HCT116 (cell line): Measurements from ENCODE around the gene FYCO1.
"Not testable (repeated sequence)": the region's sequence is repeated elsewhere in the genome, so short reads cannot be mapped to it uniquely, and the experiment has no call there.

Experiments used
- ELF1 ChIP-seq: IDR thresholded peaks from 2 replicates; pipeline ENCODE4 v1.6.1; 2012; ENCODE audit warnings: low read depth, borderline replicate concordance
- EZH2 ChIP-seq: fragments of 200-600 bp; sonication (generic); IDR thresholded peaks from 2 replicates; pipeline ENCODE4 v1.6.1; 2017; ENCODE audit warnings: antibody characterized with exemption, mixed run types
- POLR2AphosphoS5 ChIP-seq: IDR thresholded peaks from 2 replicates; pipeline ENCODE4 v1.6.1; 2011; ENCODE audit warnings: mild to moderate bottlenecking, low read depth, low read length, moderate library complexity
- SP1 ChIP-seq: IDR thresholded peaks from 2 replicates; pipeline ENCODE4 v1.6.1; 2012; ENCODE audit warnings: low read depth
- TF ChIP-seq, protein P1 (sequence below), 3 experiments: fragments of 200-600 bp in 1 of 3; sonication (generic) in 1 of 3; IDR thresholded peaks in 2 of 3; conservative IDR thresholded peaks in 1 of 3; 2 replicates each; pipeline ENCODE4 v1.5.1; 2012 to 2017; ENCODE audit warnings: low read depth in 2 of 3, low read length in 2 of 3, antibody characterized with exemption in 1 of 3, borderline replicate concordance in 1 of 3, control low read depth in 1 of 3, mild to moderate bottlenecking in 1 of 3, mixed read lengths in 1 of 3, mixed run types in 1 of 3, moderate library complexity in 1 of 3; ENCODE audit not compliant: insufficient read depth in 1 of 3
- TF ChIP-seq, protein P2 (sequence below): IDR thresholded peaks from 2 replicates; pipeline ENCODE4 v1.6.1; 2012

DNA sequence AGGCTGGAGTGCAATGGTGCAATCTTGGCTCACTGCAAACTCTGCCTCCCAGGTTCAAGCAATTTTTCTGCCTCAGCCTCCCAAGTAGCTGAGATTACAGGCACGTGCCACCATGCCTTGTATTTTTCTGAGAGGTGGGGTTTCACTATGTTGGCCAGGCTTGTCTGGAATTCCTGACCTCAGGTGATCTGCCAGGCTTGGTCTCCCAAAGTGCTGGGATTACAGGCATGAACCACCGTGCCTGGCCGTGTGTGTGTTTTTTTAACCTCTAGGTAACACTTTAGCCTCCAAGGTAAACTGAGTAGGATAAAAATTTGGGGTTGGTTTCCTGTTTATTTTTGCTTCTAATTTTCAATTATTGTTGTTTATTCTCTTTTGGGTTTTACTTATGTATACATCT, 42.4 kb upstream of the FYCO1 start:
- not testable (repeated sequence) for TF ChIP-seq POLR2AphosphoS5, EZH2, SP1, ELF1
- TF ChIP-seq, protein P1, sequence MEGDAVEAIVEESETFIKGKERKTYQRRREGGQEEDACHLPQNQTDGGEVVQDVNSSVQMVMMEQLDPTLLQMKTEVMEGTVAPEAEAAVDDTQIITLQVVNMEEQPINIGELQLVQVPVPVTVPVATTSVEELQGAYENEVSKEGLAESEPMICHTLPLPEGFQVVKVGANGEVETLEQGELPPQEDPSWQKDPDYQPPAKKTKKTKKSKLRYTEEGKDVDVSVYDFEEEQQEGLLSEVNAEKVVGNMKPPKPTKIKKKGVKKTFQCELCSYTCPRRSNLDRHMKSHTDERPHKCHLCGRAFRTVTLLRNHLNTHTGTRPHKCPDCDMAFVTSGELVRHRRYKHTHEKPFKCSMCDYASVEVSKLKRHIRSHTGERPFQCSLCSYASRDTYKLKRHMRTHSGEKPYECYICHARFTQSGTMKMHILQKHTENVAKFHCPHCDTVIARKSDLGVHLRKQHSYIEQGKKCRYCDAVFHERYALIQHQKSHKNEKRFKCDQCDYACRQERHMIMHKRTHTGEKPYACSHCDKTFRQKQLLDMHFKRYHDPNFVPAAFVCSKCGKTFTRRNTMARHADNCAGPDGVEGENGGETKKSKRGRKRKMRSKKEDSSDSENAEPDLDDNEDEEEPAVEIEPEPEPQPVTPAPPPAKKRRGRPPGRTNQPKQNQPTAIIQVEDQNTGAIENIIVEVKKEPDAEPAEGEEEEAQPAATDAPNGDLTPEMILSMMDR (IDR thresholded peaks at IDR 0.05 in 2 of 3, conservative IDR thresholded peaks at IDR 0.05 in 1 of 3; ENCODE audit: borderline replicate concordance in 1 of 3, insufficient read depth in 1 of 3, low read depth in 2 of 3, low read length in 2 of 3) = not testable (repeated sequence)
- TF ChIP-seq, protein P2, sequence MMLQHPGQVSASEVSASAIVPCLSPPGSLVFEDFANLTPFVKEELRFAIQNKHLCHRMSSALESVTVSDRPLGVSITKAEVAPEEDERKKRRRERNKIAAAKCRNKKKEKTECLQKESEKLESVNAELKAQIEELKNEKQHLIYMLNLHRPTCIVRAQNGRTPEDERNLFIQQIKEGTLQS = not testable (repeated sequence)
